HG02798 (cell line): Measurements from ENCODE around the gene SGMS1.
"Not testable (repeated sequence)": the region's sequence is repeated elsewhere in the genome, so short reads cannot be mapped to it uniquely, and the experiment has no call there.

Experiments
- ATAC-seq: cut with Tn5 transposase; IDR thresholded peaks from one replicate; pipeline ENCODE4 v1.9.1; 2021; ENCODE audit warnings: mild to moderate bottlenecking; ENCODE audit not compliant: unreplicated experiment, poor library complexity

SGMS1 gene

DNA sequence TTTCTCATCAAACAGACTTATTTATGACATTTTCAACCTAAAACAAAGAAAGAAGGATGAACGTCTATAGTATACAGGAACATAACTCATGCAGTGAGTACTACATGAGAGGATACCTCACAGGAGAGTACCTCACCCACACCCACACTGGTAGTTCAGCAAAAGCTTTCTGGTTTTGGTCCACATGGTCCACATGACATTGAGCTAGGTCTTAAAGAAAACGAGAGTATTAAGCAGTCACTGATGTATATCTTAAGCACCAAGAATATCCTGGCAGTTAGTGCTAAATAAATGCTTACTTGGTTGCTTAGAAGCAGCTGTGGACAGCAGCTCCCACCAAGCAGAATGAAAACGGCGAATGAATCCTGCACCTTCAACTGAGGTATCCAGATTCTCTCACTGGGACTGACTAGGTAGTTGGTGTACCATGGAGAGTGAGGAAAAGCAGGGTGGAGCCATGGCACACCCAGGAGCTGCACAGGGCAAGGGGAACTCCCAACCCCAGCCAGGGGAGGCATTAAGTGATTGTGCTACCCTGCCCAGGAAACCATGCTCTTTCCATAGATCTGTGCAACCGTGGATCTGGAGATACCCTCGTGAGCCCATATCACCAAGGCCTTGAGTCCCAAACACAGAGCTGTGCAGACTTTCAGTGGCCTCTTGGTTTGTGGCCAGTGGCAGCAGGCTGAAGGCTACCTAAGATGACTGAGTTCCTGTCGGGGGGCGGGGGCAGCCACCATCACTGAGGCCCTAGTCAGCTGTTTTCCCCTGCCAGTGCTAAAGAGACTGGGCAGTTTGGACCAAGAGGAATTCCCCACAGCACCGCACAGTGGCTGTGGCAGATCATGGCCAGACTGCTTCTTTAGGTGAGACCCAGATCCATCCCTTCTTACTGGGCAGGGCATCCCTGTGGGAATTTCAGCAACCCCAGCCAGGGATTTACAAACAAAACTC lies 143.4 kb downstream of the SGMS1 start:
- ATAC-seq: peak; percentile 78

GRCh38 chr10:50477287-50478203 lies 146.2 kb downstream of the SGMS1 start:
- no peak for ATAC-seq

DNA sequence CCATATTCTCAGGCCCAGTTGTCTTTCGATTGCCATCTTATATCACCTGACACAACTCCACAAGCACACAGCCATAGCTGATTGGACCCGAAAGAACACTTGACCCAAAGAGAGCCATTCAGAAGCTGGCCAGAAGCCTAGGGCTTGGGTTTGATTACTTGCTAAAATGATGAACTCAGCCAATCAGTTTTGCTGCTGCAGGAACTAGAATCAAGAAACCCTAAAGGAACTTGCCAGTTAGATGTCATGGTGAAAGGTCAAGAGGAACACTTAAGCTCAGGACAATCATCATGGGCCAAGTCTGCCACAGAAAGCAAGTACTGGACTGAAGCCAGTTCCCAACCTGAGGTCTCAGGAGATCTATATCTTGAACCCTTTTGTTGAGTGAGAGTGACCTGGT lies 150.0 kb downstream of the SGMS1 start:
- no peak for ATAC-seq

GRCh38 chr10:50472914-50473313 lies 150.8 kb downstream of the SGMS1 start:
- ATAC-seq: no peak

DNA sequence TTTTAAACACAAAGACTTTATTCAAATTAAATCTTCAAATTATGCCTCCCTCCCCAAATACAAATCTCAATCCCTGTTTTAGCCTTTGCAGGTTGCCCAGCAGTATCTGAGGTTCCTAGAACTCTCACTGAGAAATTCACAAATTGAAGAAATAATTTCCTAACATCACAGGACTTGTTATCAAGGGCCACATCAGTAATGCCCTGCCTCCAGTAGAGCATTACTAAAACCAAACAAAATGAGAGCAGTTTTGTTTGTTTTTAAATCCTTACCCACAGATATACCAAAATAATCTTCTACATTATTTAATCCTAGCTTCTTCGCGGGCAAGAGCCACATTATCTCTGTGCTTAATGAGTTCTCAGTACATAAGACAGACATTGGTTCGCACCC lies 152.2 kb downstream of the SGMS1 start:
- ATAC-seq: no peak

GRCh38 chr10:50470798-50471582 lies 152.8 kb downstream of the SGMS1 start:
- no peak for ATAC-seq

DNA sequence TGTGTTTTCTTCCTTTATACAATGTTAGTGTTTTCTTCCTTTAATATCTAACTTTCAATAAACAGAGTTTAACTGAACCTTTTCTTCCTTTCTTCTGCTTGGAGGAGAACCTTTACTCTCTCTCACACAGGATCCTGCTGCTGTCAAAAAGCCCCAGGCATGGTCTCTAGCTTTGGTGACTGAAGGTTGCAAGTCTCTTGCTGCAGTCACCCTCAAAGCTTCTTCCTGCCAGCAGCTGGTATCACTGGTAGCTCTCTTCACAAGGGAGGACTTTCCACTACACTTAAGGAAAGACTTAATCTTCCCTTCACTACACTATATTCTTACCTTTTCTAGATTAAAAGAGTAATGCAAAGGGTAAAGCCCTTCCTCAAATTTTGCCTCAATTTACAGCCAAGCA lies 153.4 kb downstream of the SGMS1 start:
- ATAC-seq: peak; percentile 71

DNA sequence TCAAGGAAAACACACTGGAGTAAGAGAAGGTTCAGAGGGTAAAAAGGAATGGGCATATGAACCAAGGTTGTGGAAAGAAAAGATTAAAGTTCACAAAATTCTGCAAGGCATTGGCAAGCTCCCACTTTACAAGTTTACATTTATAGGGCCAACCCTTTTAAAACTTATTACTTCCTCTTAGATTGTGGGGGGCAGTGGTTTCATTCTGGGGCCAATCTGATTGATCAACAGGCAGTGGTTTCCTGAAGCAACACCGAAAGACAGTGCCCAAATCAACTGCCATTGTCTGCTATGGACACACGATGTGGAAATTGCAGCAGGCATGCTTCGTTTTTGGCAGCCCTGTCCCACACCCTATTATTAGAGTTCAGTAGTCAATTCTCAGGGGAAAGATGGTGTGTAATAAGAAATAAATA lies 154.0 kb downstream of the SGMS1 start:
- no peak for ATAC-seq

GRCh38 chr10:50469288-50469687 lies 154.5 kb downstream of the SGMS1 start:
- ATAC-seq: no peak

GRCh38 chr10:50467209-50467608 lies 156.5 kb downstream of the SGMS1 start:
- ATAC-seq: no peak

DNA sequence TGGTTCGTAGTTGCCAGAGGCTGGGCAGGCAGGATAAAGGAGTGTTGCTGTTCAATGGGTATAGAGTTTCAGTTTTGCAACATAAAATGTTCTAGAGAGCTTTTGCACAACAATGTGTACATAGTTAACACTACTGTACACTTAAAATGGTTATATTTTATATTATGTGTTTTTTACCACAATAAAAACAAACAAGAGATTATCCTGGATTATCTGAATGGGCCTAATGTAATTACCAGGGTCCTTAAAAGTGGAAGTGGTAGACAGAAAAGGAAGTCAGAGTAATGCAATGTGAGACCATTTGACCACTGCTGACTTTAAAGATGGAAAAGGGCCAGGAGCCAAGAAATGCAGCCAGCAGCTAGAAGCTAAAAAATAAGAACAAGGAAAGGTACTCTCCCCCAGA lies 159.7 kb downstream of the SGMS1 start:
- no peak for ATAC-seq

- ATAC-seq: no peak
Observed at GRCh38 chr10:50461834-50462233, 161.9 kb downstream of the SGMS1 start.

GRCh38 chr10:50461123-50461522 lies 162.6 kb downstream of the SGMS1 start:
- ATAC-seq: no peak

DNA sequence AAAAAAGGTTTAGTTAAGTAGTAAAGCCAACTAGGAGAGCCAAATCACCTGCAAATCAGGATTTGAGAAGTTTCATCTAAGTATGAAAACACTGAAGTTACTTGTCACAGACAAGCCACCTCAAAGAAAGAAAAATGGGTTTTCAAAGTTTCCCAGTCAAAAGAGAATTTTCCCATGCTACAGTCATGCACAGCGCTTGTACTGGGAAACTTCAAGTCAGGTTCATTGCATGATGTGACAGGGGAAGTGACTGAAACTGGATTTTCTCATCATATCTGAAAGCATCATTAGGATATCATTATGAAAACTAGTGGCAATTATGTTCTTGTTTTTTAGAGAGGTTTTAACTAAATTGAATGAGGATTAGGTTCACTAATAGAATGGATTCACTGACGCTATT lies 167.0 kb downstream of the SGMS1 start:
- peak; percentile 42 for ATAC-seq

GRCh38 chr10:50453940-50454339 lies 169.8 kb downstream of the SGMS1 start:
- no peak for ATAC-seq

DNA sequence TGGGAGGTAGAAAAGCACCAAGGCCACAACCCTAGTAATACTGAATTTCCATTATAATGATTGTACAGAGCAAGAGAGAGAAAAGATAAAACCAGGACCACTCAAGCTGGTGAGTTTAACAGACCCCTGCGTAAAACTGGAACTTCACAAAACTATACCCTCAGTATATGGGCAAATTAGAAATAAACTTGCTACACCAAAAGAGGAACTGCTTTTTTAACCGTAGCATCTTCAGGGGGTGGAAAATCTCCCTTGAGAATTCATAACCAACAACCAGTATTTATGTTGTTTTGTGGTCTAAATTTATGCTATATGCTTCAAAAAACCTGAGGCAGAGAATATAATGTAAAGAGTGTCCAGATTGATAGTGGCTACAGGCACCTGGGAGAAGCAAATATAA lies 171.2 kb downstream of the SGMS1 start:
- ATAC-seq: peak; percentile 43

DNA sequence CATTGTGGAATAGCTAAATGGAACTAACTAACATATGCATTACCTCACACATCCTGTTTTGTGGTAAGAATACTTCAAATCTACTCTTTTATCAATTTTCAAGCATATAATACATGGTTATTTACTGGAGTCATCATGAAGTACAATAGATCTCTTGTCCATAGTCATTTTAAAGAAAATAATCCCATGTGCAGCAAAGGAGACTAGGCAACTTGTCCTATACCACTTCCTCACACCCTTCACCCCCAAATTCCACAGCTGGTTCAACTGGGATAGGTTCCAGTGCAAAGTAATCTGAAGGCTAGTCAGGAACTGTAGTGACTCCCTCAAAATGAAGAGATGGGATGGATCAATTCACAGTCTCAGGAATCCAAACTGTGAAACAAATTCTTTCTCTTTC lies 176.1 kb downstream of the SGMS1 start:
- no peak for ATAC-seq

GRCh38 chr10:50445777-50446176 lies 178.0 kb downstream of the SGMS1 start:
- not testable (repeated sequence) for ATAC-seq

GRCh38 chr10:50440489-50440888 lies 183.3 kb downstream of the SGMS1 start:
- ATAC-seq: no peak

DNA sequence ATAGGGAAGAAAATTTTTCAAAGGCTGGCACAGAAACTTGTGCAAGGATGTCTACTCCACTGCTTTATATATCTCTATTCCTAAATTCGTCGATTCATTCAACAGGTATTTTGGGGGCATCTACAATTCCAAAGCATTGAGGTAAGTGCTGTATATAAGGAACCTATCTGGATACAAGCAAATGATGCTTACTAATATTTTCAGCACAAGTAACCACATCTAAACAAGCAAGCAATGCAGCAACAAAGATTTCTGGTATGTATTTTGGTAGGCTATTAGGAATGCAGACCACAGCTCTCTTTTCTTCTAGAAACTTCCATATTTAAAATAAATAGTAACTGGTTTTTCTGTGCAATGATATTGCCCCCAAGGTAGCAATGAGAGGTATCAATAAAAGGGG lies 183.9 kb downstream of the SGMS1 start:
- no peak for ATAC-seq
